ENCODE results near the gene VCAM1.
"Not testable (repeated sequence)": the region's sequence is repeated elsewhere in the genome, so short reads cannot be mapped to it uniquely, and the experiment has no call there.

Gene VCAM1, protein sequence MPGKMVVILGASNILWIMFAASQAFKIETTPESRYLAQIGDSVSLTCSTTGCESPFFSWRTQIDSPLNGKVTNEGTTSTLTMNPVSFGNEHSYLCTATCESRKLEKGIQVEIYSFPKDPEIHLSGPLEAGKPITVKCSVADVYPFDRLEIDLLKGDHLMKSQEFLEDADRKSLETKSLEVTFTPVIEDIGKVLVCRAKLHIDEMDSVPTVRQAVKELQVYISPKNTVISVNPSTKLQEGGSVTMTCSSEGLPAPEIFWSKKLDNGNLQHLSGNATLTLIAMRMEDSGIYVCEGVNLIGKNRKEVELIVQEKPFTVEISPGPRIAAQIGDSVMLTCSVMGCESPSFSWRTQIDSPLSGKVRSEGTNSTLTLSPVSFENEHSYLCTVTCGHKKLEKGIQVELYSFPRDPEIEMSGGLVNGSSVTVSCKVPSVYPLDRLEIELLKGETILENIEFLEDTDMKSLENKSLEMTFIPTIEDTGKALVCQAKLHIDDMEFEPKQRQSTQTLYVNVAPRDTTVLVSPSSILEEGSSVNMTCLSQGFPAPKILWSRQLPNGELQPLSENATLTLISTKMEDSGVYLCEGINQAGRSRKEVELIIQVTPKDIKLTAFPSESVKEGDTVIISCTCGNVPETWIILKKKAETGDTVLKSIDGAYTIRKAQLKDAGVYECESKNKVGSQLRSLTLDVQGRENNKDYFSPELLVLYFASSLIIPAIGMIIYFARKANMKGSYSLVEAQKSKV

DNA sequence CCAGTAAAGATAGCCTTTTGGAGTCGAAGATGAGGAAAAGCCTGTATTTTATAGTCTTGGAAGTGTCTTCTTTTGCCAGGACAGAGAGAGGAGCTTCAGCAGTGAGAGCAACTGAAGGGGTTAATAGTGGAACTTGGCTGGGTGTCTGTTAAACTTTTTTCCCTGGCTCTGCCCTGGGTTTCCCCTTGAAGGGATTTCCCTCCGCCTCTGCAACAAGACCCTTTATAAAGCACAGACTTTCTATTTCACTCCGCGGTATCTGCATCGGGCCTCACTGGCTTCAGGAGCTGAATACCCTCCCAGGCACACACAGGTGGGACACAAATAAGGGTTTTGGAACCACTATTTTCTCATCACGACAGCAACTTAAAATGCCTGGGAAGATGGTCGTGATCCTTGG, at the start of gene VCAM1:
Gene VCAM1, plus strand, starts transcription at position 253 of the 400 bp plus-strand sequence. Its CDS starts 119 bp downstream, at position 372.
- DNase-seq, result no peak

DNA sequence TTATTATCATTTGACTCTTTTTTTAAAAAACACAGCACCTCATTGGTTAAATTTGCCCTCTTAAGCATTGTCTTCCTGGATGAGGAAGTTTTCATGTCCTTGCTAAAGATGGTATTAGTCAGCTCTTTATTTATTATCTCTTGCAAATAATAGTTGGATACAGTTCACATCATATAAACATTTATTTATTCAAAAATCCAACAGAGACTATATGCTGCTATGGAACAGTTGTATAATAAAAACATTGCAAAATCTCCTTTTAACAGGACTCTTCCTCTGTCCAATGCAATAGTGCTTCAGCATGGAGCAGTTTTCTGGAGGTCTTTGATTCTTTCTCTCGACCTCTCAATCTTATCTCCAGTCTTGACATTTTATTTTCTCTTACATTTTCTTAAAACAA, 49.5 kb upstream of the VCAM1 start:
- DNase-seq, result peak; percentile 34

DNA sequence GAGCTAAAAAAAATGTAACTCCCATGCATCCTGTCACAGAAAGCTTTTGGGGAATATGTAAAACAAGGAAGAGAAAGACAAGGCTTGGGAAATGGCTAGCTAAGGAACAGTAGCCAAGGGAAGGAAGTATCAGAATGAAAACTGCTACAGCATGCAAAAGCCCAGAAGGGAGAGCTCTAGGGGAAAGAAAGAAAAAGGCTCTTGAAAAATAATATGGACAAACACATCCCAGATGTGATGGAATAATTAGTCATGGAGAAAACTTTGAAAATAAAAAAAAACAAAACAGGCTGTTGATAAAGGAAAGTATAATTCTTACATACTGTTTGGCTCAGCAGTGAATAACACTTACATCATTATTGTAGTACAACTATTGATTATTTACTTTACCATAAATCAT, 47.9 kb upstream of the VCAM1 start:
- peak; percentile 81 for DNase-seq

DNA sequence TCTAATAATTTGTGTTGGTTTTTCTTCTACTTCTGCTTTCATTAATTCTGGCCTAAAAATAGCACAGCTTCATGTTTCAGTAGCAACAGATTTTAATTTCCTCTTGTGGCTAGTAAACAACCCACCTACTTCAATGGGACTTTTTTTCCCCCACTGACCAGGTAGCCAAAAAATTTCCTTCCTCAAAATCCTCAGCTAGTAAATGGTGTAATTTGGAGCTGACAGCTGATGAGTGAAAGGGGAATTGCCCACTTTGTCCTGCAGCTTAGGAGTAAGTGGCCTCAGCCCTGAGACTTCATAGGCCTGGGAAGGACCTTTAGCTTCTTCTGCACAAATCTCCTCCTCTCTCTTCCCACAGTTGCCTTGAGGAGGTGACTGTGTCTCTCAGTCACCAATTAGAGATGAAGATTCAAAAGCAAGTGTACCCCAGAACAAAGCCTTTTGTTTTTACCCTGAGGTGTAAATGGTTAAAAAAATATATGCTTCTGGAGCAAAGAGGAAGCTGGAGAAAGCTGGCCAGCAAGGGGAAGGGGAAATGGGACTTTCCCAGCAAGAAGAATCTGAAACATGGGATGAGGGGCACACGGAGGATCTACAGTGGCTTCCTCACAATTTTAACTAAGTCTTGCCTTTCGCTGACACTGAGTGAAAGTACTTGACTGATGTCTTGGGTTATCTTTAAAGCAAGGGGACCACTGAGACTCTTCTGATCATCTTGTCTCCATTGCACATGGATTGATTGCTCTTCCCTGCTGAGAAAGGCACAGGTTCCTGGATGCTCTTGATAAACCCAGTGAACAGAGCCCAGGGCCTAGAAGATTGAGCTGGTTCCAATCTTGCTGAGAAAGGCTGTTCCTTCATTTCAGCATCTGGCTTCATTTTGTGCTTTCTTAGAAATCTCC, 35.8 kb upstream of the VCAM1 start:
- no peak for DNase-seq

DNA sequence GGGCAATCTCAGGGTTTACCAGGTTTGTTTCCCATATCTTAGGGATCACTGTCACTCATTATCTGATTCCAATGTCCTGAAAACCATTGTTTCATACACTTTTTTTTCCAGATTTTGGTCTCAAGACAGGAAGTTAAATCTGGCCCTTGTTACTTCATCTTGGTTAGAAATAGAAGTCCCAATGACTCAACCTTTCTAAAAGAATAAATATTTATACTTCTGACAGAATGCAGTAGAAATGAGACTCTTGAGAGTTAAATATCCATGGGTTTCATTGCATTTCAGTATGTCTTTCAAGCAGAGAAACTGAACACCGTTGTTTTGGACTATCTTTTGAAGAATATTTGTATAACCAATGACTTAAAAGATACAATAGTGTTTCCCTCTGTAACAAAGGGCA, 19.8 kb upstream of the VCAM1 start:
- peak; percentile 71 for DNase-seq

DNA sequence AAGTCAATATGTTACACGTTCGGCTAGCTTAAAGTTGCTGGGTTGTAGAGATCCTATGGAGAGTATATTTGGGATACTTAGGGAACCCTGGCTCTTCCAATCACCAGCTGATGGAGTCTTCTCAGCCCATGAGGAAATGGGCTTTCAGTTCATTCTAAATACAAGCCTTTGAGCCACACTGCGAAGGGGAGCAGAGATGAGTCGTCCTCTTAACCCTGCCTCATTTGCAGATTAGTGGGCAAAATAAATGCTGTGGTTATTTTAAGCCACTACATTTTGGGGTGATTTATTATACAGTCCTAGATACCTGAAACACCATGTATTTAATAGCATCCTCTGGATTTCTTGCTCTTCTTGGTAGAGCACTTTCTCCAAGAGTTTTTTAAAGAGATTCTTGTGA, 19.0 kb upstream of the VCAM1 start:
- DNase-seq, result peak; percentile 38

DNA sequence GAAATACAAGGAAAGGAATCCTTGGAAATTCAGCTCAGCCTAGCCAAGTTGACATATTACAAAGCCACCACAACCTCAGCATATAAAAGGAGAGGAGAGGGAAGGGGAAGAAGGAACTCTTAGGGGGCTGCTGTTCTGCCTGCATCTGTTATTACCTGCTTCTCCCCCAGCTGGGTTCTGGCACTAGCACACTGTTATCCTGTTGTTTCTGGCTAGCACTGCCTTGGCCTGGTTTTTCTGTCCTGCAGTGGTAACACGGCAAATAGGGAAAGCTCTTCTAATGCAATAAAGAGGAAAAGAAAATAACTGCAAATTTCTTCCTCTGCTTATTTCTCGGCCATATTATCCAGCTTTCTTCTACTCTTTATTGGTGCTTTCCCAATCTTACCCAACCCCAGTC, 16.5 kb upstream of the VCAM1 start:
- no peak for DNase-seq

DNA sequence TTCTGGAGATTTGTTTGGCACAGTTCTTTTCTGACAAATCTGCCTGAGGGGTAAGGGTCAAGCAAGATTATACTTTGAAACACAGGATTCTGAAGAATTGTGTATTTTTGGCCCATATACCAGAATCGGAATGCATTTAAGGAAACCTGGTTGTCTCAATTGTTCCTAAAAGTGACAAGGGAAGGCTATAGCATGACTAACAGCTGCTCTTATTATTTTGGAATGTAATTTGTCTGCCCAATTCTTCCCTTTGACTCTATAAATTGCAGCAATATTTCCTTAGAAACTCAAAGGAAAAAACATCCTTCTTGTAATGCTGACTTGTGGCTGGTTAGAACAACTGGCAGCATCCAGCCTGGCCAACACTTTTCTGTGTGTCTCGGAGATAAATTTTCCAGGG, 15.8 kb upstream of the VCAM1 start:
- peak; percentile 29 for DNase-seq

DNA sequence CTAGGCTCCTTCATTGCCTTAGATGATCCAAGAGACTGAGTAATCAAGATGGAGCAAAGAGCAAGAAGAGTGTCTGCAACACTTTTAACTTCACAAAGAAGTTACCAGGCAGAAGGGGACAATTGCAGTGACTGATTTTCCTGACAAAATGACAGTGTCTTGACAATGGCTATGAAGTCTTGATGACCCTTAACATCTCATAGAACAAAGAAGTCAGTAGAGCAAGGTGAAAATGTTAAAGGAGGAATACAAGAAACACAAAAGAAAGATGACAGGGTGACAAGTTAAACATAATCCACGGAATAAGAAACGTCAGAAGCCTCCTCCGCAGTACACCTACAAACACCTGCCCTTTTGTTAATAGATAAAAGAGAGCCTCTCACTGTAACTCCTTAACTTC, 15.1 kb upstream of the VCAM1 start:
- no peak for DNase-seq

DNA sequence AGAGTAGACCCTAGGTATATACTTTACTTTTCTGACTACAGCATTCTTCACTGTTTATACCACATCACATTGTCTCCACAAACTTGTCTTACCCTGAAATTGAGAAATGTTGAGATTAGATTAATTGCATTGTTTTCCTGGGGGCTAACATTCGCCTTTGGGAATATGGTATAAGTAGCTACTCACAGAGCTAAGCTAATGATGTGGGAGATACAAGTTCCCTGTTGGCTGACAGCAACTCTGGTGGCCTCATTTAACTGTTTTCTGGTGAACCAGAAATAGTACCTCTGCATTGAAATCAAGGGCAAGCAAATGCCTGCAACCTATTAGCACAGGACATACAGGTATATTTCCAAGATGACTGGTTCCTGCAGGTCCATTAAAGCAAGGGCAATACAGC, 13.2 kb upstream of the VCAM1 start:
- no peak for DNase-seq

DNA sequence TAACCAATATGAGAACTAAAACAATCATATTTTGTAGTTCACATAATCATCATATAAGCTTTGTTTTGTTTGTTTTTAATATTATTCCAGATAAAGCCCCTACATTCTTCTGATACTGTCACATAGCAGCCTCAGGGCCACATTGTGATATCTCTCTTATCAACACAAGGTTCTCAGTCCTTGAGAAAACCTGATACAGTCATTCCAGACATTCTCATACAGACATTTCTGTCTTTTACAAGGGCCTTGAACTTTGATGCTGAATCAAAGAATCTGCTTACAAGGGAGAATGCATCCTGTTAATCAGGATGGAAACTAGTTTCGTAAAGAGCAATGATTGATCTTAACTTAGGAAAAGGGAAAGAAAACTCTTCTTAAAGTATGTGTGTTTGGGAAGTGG, 12.7 kb upstream of the VCAM1 start:
- DNase-seq, result no peak

DNA sequence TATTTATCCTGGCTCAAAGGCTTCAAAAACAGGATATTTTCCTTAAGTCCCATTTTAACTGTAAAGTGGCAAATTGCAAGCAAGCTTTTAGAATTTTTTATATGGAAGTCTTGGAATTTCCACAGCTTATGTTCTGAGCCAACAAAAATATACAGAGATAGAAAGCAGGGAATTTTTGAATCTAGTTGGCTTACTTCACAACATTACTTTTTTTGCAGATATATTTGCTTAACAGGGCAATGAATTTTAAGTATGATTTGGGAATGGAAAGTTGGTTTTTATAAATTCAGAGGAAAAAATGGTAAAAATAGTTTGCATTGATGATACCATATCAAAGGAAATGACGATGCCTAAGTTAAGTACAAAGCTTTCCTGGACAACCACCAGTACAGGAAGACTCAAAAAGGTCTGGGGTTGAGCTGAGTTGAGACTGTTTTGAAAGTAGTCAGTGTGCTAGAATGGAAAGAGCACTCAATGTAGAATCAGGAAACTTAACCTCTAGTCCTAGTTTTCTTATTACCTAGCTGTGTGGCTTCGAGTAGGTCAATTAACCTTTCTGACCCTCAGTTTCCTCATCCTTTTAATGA, 11.0 kb upstream of the VCAM1 start:
- no peak for DNase-seq

DNA sequence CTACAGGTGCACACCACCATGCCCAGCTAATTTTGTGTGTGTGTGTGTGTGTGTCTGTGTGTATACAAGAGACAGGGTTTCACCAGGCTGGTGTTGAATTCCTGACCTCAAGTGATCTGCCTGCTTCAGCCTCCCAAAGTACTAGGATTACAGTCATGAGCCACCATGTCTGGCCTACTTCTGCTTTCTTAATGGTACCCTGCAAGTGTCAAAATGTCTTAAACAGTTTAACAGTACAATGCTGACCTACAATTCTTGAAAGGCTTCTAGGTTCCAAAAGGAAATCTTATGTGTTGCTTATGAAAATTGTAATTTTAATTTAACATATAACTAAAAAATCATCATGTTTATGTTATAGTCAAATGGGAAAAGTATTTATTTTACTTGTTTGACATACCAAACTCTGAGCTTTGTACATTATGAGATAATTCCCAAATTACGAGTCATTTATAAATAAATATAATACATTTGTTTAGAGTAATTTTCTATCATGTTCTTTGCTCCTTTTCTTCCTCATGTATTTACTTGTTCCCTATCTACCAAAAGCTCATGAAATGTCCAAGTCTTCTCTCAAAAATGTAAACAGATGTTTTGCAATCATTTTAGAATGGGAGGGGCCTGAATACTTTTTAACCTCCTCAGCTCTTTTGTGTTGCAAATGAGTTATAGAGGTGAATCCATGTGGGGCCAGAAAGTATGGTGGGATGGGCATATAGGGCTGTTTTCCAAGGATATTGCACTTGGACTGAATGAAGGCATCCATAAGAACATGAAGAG, 8.4 kb upstream of the VCAM1 start:
- peak; percentile 68 for DNase-seq

DNA sequence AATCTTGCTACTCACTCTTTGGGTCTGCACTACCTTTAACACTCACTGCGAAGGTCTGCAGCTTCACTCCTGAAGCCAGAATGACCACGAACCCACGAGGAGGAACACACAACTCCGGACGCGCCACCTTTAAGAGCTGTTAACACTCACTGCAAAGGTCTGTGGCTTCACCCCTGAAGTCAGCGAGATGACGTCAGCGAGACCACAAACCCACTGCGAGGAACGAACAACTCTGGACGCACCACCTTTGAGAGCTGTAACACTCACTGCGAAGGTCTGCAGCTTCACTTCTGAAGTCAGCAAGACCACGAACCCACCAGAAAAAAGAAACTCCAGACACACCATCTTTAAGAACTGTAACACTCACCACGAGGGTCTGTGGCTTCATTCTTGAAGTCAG, 6.5 kb upstream of the VCAM1 start:
- not testable (repeated sequence) for DNase-seq

DNA sequence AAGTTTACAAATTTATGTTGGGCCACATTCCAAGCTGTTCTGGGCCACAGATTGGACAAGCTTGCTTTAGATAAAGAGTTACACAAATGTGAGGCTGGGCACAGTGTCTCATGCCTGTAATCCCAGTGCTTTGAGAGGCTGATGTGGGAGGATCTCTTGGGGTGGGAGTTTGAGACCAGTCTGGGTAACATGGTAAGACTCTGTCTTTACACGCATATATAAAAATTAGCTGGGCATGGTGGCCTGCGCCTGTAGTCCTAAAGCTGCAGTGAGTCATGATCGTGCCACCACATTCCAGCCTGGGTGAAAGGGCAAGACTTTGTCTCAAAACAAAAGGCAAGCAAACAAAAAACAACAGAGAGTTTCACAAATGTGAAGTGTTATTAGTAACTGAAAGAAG, 5.9 kb upstream of the VCAM1 start:
- no peak for DNase-seq

DNA sequence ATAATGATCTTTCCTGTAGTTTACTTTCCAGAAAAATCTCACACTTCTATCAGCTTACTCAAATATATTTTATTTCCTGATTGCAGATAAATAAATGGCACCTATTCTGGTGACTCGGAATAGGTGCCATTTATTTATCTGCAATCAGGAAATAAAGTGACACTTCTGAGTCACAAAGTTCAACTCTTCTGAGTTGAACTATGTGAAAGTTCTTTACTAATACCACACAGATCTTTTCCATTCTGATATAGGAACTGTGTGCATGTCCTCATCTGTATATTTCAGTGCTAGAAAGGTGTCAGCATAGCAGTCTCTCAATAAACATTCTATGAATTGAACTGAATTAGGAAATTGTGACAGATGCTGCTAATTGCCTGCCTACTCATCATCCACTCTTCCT, 4.9 kb upstream of the VCAM1 start:
- no peak for DNase-seq

DNA sequence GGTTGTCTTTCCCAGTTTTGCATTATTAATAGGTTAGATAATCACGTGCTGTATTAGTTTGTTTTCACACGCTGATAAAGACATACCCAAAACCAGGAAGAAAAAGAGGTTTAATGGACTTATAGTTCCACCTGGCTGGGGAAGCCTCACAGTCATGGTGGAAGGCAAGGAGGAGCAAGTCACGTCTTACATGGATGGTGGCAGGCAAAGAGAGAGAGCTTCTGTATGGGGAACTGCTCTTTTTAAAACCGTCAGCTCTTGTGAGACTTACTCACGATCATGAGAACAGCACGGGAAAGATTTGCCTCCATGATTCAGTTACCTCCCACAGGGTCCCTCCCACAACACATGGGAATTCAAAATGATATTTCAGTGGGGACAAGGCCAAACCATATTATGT, 2.3 kb upstream of the VCAM1 start:
- no peak for DNase-seq

DNA sequence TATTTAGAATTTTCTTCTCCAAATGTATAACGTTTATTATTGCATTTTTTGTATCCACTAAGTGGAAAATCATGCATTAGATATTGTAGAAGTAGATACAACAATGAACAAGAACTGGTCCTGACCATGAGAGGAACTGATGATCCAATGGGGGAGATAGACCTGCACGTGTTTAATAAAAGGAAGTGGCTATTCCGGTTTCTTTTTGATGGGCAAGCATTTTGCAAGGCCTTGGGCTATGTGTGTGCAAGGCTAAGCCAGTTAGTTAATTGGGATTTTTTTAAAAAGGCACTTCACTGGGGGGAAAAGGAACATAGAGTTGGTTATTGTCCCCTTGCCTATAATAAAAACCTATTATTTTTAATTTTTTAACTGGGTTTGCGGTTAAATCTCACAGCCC, 961 bp upstream of the VCAM1 start:
- no peak for DNase-seq

DNA sequence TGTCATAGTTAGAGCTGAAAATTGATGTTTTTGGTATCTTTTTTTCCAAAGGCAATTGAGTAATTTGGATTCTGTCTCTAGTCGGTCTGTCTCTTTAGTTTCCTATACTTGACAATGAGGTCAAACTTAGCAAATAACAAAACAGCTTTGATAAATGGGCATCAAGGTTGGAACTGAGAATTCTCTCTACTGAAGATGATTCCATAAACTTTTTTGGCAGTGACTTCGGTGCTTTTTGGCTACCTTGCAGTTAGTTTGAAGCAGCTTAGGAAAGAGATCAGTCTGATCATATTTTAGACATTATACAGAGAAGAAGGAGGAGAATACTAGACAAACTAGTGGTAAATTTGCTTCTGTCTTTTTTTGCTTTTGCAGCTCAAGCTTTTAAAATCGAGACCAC, 559 bp downstream of the VCAM1 start:
- no peak for DNase-seq

DNA sequence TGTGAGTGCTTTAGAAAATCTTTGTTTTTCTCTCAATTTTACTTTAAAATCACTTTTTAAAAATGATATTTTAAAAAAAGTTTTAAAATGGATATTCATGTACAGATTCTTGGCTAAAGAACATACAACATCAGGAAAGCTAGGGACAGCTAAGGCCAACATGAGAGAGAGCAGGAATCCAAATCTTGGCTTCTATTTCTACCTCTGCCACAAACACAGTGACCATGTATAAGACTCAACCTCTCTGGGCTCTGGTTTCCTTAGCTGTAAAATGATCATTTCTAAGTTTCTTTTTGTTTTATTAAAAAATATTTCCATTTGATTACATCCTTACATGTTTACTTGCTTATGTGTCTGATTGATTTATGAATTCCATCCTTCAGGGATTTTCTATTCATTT, 1.2 kb downstream of the VCAM1 start:
- DNase-seq, result no peak

DNA sequence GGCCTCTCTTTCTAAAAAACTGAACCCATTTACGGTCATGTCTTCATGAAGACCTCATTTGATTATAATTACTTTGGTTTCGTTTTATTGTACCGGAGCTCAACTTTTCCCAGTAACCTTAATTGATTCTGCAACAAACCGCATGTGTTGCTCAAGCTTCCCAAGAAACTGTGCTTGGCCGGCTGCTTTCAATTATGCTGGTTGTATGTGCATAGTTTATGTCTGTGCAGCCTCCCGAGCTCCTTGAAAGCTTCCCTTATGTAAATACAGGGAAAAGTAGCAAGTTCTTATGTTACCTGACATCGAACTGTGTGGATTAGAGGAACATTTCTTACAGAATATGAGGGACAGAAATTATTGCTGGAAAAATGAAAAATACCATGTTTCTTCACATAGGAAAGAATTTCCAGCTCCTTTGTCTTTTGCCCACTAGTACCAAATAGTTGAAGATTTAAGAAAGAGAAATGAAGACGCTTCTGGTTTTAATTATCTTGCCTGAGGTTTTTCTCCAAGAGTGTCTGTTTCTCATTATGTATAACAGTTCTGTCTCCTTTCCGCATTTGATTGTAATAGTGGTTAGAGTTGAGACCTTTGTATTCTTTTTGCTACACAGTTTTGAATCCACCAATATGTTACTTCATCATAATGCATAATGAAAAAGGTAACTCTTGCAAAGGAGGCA, 2.1 kb downstream of the VCAM1 start:
- peak; percentile 84 for DNase-seq

DNA sequence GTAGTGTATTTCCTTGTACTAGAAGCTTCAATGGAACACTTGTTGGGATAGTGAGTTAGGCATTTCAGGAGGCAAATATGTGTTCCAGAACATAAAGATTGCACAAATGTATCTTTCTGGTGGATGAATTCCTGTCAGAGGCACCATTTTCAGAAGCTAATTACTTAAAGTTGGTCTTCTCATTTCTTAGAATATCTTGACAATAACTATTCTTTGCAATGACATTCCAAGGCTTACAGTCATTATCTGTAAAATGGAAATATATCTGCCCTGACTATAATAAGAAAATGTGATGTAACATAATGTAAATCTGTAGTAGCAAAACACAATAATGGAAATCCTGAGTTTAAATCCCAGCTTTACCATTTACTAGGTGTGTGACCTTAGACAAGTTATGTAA, 2.7 kb downstream of the VCAM1 start:
- DNase-seq, result no peak
